Embryonic facial prominence (tissue), 1 donor: ENCODE results near the gene RBL1.
"Not testable (repeated sequence)": the region's sequence is repeated elsewhere in the genome, so short reads cannot be mapped to it uniquely, and the experiment has no call there.

Experiments
- DNase-seq: peaks from one replicate; pipeline ENCODE4 v3.0.0-alpha.2; 2016; ENCODE audit errors: extremely low spot score

The RBL1 gene

GRCh38 chr20:37075932-37076685, 19.7 kb downstream of the RBL1 start:
- no peak for DNase-seq

DNA sequence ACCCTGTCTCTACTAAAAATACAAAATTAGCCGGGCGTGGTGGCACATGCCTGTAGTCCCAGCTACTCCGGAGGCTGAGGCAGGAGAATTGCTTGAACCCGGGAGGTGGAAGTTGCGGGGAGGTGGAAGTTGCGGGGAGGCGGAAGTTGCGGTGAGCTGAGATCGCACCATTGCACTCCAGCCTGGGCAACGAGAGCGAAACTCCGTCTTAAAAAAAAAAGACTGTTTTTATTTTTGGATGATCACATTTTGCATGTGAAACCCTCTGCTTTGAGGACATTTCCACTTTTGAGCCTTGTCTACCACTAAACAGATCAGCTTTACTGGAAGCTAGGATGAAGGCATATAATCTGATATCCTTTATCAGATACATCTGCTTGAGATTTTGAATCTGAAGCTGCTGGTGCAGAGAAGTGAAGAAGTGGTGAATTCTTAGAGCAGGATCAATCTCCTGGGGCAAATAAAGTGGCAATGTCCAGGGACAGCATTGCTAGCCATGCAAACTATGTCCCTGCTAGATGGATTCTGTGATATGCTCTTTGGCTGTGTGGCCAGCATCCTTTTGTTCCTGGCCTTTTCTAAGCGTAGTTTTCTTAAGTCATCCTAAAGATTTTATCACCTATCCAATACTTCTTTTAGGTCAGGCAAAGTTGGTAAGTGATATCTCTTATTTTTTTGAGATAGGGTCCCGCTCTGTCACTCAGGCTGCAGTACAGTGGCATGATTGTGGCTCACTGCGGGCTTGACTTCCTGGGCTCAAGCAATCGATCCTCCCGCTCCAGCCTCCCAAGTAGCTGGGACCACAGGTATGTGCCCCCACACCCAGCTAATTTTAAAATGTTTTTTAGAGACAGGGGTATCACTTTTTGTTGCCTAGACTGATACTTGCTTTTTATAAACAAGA, 23.3 kb downstream of the RBL1 start:
- no peak for DNase-seq

DNA sequence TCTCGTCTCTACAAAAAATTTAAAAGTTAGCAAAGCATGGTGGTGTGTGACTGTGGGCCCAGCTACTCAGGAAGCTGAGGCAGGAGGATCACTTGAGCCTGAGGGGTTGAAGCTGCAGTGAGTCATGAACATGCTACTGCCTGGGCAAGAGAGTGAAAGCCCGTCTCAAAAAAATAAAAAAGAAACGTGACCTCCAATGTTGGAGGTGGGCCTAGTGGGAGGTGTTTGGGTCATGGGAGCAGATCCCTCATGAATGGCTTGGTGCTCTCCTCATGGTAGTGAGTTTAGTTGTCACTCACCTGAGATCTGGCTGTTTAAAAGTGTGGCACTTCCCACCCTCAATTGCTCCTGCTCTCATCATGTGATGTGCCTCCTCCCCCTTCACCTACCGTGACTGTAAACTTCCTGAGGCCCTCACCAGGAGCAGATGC, 24.3 kb downstream of the RBL1 start:
- no peak for DNase-seq

GRCh38 chr20:37069563-37069962, 26.2 kb downstream of the RBL1 start:
- DNase-seq, result not testable (repeated sequence)

GRCh38 chr20:37066168-37066567, 29.6 kb downstream of the RBL1 start:
- DNase-seq, result no peak

GRCh38 chr20:37055276-37055675, 40.5 kb downstream of the RBL1 start:
- no peak for DNase-seq

DNA sequence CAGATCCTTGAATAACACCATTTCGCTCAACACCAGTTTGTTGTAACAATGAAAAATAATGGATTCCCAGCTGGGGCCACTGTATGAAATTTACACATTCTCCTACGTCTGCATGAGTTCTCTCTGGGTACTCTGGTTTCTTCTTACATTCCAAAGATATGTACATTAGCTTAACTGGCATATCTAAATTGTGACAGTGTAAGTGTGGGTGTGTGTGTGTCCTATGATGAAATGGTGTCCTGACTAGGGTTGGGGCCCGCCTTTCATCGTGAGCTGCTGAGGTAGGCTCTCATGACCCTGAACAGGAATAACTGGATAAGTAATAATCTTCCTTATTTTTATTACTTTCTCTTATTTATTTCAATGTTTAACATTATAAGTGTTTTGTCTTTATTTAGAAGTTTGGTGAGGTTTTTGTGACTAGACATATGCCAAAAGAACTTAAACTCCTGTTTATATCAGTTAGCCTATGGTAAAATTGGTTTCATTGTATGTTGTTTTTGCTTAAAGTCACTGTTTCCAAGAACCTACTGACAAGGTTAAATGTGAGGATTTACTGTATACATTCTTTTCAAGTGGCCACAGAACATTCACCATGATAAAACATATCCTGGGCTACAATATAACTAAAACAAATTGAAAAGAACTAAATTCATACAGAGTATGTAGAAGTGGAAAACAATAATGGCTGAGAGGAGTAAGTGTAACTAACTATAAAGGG, 42.4 kb downstream of the RBL1 start:
- DNase-seq, result no peak

DNA sequence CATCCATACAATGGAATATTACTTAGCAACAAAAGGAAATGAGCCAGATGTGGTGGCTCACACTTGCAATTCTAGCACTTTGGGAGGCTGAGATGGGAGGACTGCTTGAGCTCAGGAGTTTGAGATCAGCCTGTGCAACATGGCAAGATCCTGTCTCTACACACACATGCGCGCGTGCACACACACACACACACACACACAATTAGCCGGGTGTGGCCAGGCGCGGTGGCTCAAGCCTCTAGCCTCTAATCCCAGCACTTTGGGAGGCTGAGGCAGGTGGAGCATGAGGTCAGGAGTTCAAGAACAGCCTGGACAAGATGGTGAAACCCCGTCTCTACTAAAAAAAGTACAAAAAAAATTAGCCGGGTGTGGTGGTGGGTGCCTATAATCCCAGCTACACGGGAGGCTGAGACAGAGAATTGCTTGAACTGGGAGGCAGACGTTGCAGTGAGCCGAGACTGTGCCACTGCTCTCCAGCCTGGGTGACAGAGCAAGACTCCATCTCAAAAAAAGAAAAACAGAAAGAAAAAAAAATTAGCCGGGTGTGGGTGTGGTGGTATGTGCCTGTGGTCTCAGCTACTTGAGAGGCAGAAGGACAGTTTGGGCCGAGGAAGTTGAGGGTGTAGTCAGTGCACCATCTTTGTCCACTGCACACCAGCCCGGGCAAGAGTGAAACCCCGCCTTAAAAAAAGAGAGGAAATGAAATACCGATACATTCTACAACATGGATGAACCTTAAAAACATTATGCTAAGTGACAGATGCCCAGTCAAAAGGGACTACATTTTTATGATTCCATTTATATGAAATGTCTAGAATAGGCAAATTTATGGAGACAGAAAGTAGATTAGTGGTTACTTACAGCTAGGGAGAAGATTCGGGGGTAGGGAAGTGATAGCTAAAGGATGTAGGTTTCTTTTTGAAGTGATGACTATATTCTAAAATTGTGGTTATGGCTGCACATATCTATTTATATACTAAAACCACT, 52.5 kb downstream of the RBL1 start:
- DNase-seq, result no peak

GRCh38 chr20:37039366-37039765, 56.4 kb downstream of the RBL1 start:
- DNase-seq, result not testable (repeated sequence)

DNA sequence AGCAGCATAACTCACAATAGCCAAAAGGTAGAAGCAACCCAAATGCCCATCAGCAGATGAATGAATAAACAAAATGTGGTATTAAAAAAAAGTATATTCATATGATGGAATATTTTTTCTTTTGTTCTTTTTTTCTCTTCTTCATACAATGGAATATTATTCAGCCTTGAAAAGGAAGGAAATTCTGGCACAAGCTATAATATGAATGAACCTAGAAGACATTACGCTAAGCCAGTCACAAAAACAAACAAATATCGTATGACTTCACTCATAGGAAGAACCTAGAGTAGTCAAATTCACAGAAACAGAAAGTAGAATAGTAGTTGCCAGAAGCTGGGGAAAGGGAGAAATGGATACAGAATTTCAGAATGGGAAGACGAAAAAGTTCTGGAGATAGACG, 63.7 kb downstream of the RBL1 start:
- DNase-seq, result no peak

DNA sequence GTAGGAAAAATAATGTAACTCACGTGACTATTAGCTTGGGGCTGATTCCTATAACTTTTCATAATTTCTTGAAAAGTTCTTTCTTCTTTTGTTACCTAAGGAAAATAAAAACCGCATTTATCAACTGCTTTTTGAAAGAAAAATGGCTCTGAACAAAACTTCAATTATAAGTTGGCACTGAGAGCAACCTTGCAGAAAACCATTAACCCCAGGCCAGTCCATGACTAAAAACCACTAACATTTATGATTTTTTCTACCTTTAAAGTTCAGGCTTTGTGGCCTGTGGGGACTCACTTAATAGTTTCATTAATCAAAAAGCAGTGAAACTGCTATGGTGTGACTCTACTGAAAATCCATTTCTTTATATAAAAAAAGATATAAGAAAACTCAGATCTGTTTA, 75.2 kb downstream of the RBL1 start:
- DNase-seq, result no peak

DNA sequence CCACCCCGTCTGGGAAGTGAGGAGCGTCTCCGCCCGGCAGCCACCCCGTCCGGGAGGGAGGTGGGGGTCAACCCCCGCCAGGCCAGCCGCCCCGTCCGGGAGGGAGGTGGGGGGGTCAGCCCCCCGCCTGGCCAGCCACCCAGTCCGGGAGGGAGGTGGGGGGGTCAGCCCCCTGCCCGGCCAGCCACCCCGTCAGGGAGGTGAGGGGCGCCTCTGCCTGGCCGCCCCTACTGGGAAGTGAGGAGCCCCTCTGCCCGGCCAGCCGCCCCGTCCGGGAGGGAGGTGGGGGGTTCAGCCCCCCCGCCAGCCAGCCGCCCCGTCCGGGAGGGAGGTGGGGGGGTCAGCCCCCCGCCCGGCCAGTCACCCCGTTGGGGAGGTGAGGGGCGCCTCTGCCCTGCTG, 83.2 kb downstream of the RBL1 start:
- not testable (repeated sequence) for DNase-seq

- DNase-seq, result not testable (repeated sequence)
Observed at GRCh38 chr20:37011858-37012257, 83.9 kb downstream of the RBL1 start.

DNA sequence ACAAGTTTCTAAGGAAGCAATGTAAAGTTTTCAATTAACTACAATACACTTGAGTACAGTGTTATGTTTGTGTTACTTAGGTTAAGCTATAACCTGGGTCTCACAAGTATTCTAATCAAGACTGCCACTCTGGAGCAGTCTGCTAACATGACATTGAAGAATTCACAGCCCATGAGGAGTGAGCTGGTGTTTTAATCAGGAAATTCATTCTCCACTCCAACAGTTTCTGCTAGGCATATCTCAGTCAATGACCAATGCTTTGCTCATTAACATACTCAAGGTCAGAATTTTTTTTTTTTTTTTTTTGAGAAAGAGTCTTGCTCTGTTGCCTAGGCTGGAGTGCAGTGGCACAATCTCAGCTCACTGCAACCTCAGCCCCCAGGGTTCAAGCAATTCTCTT, 84.7 kb downstream of the RBL1 start:
- no peak for DNase-seq

DNA sequence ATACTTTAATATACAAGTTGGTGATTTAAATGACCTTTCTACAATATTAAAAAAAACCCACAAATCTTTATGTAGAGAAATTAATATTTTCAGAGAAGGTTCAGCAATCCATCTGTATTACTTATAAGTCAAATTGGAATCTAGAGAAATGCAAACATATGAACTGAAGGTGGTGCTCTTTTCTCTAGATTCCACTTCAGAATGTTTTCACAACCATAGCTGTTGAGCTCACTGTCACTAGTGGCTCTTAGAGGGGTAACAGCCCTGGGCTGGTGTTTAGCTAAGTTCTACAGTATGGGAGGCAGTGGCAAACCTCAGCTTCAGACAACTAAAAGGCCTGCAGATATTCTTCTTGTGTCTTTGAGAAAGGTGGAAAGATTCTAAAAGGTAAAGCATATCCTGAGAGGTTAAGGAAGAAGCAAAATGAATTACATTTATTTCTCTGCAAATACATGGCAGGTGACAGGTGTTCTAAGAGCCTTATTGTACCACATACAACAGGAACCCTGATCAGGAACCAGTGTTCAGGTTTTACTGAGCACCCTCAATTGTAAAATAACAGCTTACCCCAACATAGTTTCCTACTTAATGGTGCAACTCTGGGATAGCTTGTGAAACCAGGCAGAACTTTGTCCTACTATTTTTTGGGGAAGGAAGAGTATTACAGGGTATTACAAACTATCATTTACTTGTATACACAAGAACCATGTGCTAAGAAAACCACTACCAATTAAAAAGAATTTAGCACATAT, 87.7 kb downstream of the RBL1 start:
- DNase-seq, result no peak

- DNase-seq, result not testable (repeated sequence)
Observed at GRCh38 chr20:37005062-37005942, 90.5 kb downstream of the RBL1 start.

GRCh38 chr20:37001634-37002033, 94.2 kb downstream of the RBL1 start:
- not testable (repeated sequence) for DNase-seq

GRCh38 chr20:37000171-37000570, 95.6 kb downstream of the RBL1 start:
- not testable (repeated sequence) for DNase-seq

DNA sequence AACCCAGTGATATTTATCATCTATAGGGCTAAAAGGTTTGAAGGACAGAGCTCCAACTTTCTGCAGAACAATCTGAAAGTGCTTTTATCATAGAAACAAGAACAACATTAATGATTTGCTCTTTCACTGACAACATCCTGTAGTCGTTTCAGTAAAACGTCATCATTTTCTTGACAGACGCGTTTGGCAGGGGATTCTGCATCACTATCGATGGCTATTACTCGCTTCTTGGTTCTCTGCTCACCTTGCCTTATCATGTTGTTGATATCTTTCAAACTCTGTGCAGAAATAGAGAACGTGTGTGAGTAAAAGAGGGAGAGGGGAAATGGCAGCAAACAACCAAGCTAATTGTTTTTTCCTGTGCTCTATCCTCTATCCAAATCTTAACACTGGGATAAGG, 97.1 kb downstream of the RBL1 start:
- no peak for DNase-seq
